Kidney (tissue), 14 donors: Measurements from ENCODE around the gene CACNA1E. TPM values are rescaled to one million over a fixed set of nuclear protein-coding genes. Genes with fewer than 3 reads are reported as not detected.

ENCODE experiments used
- DNase-seq, 5 donors: peaks; one replicate each; pipeline ENCODE4 v3.0.0-alpha.2; 2013 to 2020
- FAIRE-seq: peaks from 2 replicates; lab custom pipeline; 2012; peaks lifted over from hg19 to GRCh38; lab: Jason Lieb, UNC
- H3K27ac ChIP-seq, 2 donors: one replicate each; pipeline ENCODE4 v1.7.0; 2013; ENCODE audit warnings: low read depth in 2 of 2, low read length in 2 of 2, inconsistent platforms in 1 of 2
- H3K27me3 ChIP-seq: one replicate; pipeline ENCODE4 v1.7.1; 2013; ENCODE audit warnings: low read length, inconsistent platforms; ENCODE audit not compliant: control insufficient read depth, insufficient read depth
- H3K36me3 ChIP-seq, 3 donors: one replicate each; pipeline versions ENCODE4 v1.7.0 to v1.7.1; 2013; ENCODE audit warnings: low read length in 3 of 3, control low read depth in 1 of 3, inconsistent platforms in 1 of 3; ENCODE audit not compliant: insufficient read depth in 3 of 3, control insufficient read depth in 2 of 3
- H3K4me1 ChIP-seq, 3 donors: one replicate each; pipeline versions ENCODE4 v1.7.0 to v1.7.1; 2013; ENCODE audit warnings: low read length in 3 of 3, inconsistent platforms in 1 of 3, low read depth in 1 of 3; ENCODE audit not compliant: control insufficient read depth in 2 of 3, insufficient read depth in 2 of 3
- H3K4me3 ChIP-seq, 3 donors: one replicate each; pipeline versions ENCODE4 v1.7.0 to v1.8.1; 2013; ENCODE audit warnings: low read length in 3 of 3, control low read depth in 1 of 3, inconsistent platforms in 1 of 3
- H3K9ac ChIP-seq, 3 donors: one replicate each; pipeline versions ENCODE4 v1.7.0 to v1.7.1; 2013; ENCODE audit warnings: low read length in 3 of 3, control low read depth in 1 of 3, inconsistent platforms in 1 of 3
- H3K9me3 ChIP-seq, 3 donors: one replicate each; pipeline versions ENCODE4 v1.7.0 to v1.7.1; 2013; ENCODE audit warnings: low read length in 3 of 3, control low read depth in 1 of 3, inconsistent platforms in 1 of 3; ENCODE audit not compliant: control insufficient read depth in 2 of 3, insufficient read depth in 1 of 3
- CTCF ChIP-seq: IDR thresholded peaks from 3 replicates; pipeline ENCODE4 v1.5.1; 2012; ENCODE audit warnings: mild to moderate bottlenecking, moderate library complexity, borderline replicate concordance; ENCODE audit not compliant: insufficient read depth; ENCODE audit errors: extremely low read depth
- intact Hi-C: fragments of 100-400 bp; cut with DNase I; formaldehyde crosslinking; loops from one replicate; pipeline ENCODE4 v1.11.1; 2022
- polyA plus RNA-seq: library from polyadenylated mRNA; stranded (reverse); fragments of 350-450 nt; fragmentation: Illumina TruSeq; extraction: RNeasy Lipid Tissue Mini Kit (QIAGEN cat#74804); gene quantifications from one replicate; pipeline ENCODE4 v1.2.3, GENCODE V29; 2014; ENCODE audit warnings: low read depth, low replicate concordance; ENCODE audit not compliant: insufficient read depth
- total RNA-seq: library from RNA; stranded (reverse); fragmentation: NEBNext Ultra II Directional; extraction: Animal tissue kit (Norgen Biotek cat#: 25700); gene quantifications from one replicate; pipeline ENCODE4 v1.2.1, GENCODE V29; 2021
- donor health status: control.
- donor health status: control.
- donor health status: control.
- donor health status: control.
- donor health status: control.
- donor health status: DM: yes; HTN: yes; CAD: no.
- donor health status: Normal renal cell carcinoma (clear cell type).

The CACNA1E gene
- total and polyA plus RNA-seq, 2 donors from 2014 or later, result 0.19 TPM

- FAIRE-seq, result peak; percentile 3
- H3K4me1 ChIP-seq, result peaks cover 0 to 4% (median 0%) of the 10 kb centered on the region in 3 donors
- H3K9me3 ChIP-seq, result no peaks in the 10 kb centered on the region
- H3K4me3 ChIP-seq, result no peak overlapping the region
- peak in 3 of 5 donors; percentile 57 to 87 (median 77) for DNase-seq
- no peak overlapping the region for H3K9ac ChIP-seq
- H3K27ac ChIP-seq, result no peak overlapping the region
- intact Hi-C loops, result no loop called here
- no peaks in the 10 kb centered on the region for H3K36me3 ChIP-seq
- peak; percentile 88 for TF ChIP-seq CTCF
- peaks cover 18% of the 10 kb centered on the region for H3K27me3 ChIP-seq
Observed at GRCh38 chr1:181479137-181479745, 4.1 kb upstream of the CACNA1E start.

GRCh38 chr1:181482001-181482430, 1.3 kb upstream of the CACNA1E start:
- no peaks in the 10 kb centered on the region for H3K36me3 ChIP-seq
- DNase-seq (peak in 1 of 5 donors; percentile 57), FAIRE-seq (no peak)
- H3K9ac ChIP-seq, result no peak overlapping the region
- TF ChIP-seq CTCF, result no peak
- peaks cover 40% of the 10 kb centered on the region for H3K27me3 ChIP-seq
- H3K4me1 ChIP-seq, result peaks cover 0 to 4% (median 0%) of the 10 kb centered on the region in 3 donors
- H3K9me3 ChIP-seq, result no peaks in the 10 kb centered on the region
- H3K4me3 ChIP-seq, result no peak overlapping the region
- intact Hi-C loops, result no loop called here
- H3K27ac ChIP-seq, result no peak overlapping the region

GRCh38 chr1:181482521-181483284, 614 bp upstream of the CACNA1E start:
- intact Hi-C loops, result no loop called here
- peaks cover 41% of the 10 kb centered on the region for H3K27me3 ChIP-seq
- FAIRE-seq, result no peak

More at GRCh38 chr1:181482521-181483284, 614 bp upstream of the CACNA1E start:
- H3K27ac ChIP-seq, result no peak overlapping the region
- no peak overlapping the region for H3K9ac ChIP-seq
- H3K4me1 ChIP-seq, result peaks cover 0 to 4% (median 0%) of the 10 kb centered on the region in 3 donors
- no peak for TF ChIP-seq CTCF
- DNase-seq, result peak; percentile 57 to 78 (median 59)
- H3K36me3 ChIP-seq, result no peaks in the 10 kb centered on the region
- no peaks in the 10 kb centered on the region for H3K9me3 ChIP-seq
- H3K4me3 ChIP-seq, result peak overlapping the region in 2 of 3 donors; percentile 18 to 25
